GM19193 (cell line): ENCODE data around the gene MTA3.

Source experiments
- POLR2A ChIP-seq: IDR thresholded peaks from 4 replicates; pipeline ENCODE4 v1.6.1; 2011; ENCODE audit not compliant: insufficient read depth, insufficient read length; ENCODE audit errors: extremely low read depth

The MTA3 gene

DNA sequence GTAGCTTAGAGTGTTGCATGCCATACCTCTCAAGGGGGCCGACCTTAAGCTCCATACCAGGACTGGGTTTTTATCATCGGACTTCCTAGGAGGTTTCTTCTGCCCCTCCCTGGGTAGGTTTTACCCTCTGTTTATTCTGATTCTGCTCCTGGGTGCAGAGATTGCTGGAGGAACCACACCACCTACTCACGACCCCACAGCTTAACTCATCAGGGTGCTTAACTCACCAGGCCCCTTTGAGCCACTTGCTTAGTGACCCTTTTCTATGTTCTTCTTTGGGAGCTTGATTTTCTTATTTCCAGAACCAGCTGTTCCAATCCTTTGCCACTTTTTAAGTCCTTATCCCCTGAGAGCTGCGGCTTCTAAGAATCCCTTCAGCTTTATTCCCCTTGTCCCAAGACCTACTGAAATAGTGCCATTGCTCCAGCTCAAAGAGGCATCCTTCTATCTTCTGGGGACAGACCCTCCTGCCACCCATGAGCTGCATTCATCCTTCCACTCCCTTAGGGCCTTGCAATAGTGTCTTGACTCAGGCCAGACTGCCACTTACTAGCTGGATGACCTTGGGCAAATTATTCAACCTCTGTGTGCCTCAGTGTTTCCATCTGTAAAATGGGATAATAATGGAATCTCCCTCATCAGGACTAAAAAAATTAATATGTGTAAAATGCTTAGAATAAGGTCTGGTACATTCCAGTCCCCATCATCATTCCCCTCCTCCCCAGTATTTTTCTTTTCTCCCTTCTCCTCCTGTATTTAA is 189.7 kb downstream of the MTA3 start:
- TF ChIP-seq POLR2A: no peak

DNA sequence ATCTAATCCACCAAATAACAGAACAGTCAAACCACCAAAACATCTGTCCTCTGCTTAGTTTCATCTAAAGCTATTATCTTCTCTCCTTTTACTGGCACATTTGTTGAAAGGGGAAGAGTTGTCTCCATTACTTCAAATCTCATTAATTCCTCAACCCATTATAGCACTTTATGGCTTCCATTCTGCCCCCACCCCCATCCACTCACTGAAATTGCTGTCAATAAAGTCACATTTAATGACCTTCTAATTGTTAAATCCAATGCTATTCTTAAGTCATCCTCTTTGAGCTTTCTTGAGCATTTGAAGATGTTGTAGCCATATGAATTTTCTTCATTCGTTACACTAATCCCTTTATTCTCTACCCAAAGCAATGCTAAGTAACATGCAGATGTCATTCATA is 190.3 kb downstream of the MTA3 start:
- no peak for TF ChIP-seq POLR2A

DNA sequence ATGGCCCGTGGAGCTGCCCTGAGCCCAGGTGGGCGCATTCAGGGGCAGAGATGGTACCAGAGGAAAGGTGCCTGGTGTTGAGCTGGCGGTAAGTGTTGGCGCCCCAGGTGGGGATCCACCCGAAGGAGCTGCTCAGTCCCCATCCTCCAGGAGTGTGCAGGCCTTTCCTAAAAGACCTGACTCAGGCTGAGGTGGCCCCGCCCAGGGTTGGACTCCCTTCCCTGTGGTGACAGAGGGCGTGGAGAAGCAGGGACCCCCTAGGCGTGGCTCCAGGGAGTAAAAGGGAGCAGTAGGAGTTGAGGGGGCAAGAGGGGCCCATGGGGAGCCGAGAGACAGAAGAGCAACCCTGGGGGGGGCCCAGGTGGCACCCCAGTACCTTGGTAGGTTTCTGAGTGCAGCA is 193.1 kb downstream of the MTA3 start:
- TF ChIP-seq POLR2A: no peak

DNA sequence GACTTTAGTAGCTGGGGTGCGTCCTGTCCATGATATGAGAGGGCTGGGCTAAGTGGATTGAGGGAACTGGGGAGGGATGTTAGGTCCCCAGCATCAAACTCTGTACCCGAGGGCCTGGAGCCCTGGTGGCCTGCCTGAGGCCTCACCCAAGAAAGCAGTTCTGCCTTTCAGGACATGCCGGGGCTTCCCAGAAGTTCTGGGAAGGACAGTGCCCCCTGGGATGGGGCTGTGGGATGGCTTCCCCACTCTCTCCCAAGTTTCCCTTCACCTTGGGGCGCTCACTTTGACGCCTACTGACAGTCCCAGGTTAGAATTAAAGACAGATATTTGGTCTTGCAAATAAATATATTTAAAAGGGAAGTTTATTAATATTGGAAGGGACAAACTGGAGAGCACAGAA is 193.7 kb downstream of the MTA3 start:
- no peak for TF ChIP-seq POLR2A

DNA sequence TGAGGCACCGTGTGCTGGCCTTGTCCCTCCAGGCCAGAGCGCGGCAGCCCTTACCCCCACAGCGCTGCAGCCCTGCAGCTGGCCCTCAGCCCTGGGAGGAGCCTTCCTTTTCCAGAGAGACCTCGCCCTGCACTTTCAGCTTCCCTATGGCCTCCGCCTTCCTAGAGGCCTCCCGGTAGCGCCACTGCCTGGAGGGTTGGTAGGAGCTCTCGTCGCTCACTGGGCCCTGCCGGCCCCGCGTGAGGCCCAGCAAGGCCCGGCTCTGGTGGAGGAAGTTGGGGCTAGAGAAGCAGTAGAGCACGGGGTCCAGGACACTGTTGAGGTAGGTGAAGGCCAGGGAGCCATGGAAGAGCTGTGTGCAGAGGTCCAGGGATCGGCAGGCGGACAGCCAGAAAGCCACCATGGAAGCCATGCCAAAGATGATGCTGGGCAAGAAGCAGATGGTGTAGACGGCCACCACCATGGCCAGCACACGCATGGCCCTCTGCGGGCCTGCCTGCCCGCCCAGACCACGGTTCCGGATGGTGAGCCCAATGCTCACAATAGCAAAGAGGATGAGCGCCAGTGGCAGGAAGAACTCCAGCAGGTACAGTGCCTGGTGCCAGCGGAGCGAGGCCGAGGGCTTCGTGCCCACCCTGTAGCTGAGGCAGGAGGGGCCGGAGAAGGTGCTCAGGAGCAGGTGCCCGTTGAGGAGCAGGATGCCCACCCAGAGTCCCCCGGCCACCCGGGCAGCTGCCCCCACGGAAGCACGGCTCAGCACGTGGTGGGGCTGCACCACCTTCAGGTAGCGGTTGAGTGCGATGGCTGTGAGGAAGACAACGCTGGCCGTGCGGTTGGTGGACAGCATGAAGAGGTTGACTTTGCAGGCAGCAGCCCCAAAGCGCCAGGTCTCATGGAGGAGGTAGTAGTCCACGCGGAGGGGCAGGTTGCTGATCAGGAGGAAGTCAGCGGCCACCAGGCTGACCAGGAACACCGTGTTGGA is 194.7 kb downstream of the MTA3 start:
- no peak for TF ChIP-seq POLR2A

DNA sequence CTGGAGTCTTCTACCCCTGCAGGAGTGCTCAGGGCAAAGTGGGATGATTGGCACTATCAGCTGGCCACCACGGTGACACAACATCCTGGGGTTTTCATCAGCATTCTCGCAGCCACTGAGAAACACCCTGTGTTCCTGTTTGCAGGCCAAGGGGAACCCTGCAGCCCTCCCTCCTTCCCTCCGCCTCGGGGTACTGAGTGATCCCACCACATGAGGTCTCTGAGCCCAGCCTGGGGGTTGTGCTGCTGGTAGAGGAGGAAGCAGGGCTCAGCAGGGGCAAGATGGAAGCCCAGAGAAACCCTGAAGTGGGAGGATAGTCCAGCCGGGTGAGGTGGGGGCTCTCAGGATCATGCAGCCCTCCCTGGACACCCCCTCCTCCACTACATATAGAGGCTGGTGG is 195.7 kb downstream of the MTA3 start, which contains the start of gene OXER1:
Gene OXER1 (minus strand): TSS at position 40 of the 400 bp plus-strand sequence. CDS start 73 bp downstream, outside the sequence.
- no peak for TF ChIP-seq POLR2A

DNA sequence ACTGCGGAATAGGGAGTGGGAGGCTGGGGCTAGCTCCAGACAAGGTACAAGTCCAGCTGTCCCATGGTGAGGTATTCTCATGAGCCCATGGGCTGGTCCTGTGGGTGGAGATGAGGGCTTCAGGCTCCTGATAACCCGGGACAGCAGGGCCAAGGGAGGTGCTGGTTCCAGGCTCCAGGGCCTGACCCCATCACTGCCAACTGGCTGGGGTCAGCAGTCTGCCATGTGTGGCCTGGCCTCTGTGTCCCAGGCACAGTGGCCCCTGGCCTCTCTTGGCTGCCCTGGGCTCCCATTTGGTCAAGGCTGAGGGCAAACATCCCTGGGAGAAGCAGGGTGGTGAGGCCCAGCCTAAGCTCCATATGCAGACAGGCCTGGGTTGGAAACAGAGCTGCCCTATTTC is 196.5 kb downstream of the MTA3 start:
- no peak for TF ChIP-seq POLR2A

DNA sequence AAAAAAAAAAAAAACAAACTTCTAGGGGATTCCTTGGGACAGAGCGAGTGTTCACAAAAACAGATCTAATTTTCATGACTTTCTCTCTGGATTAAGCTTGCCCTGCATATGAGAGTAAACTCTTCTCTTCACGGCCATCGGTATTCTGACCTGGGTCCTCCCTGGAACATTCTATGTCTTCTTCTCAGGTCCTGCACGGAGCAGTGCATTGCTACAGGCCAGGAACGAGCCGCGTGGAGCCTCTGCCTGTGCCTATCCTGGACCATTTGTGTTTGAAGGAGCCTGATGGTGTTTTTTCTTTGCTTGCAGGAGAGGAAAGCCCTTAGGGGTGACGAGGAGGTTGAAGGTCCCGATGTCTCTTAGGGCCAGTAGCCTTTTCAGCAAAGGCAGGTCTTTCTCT is 197.3 kb downstream of the MTA3 start:
- no peak for TF ChIP-seq POLR2A

DNA sequence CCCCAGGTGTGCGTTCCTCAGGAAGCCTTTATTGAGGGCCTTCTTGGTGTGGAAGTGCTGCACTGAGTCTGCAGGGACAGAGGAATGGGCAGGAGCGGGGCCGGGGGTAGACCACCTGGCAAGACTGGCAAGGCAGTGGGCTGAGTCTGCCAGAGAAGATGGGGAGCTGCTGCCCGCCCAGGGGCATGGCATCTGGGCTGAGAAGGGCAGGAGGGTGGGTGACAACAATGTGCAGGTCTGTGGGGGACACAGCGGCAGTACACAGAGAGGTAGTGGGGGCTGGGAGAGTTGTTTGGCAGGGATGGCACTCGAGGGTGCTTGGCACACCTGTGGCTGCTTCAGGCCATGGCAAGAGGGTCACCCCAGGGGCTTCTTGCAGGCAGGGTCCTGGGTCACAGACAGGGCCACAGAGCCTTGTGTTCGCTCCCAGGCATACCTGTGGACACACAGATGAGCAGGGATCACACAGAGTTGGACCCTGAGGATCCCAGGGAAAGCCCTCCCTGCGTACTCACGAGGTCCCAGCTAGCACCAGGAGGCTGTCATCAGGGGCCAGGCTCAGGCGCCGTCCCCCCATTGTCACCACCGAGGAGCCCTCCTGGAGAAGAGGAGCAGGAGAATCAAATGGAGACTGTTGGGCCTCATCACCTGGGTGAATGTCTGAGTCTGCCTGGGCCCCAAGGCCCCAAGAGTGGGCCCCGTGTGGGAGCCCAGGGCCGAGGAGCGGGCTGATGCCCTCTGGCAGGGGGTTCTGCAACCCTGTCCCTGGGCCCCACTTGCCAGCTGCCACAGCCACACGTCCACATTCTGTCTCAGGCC is 198.9 kb downstream of the MTA3 start:
- TF ChIP-seq POLR2A: no peak

DNA sequence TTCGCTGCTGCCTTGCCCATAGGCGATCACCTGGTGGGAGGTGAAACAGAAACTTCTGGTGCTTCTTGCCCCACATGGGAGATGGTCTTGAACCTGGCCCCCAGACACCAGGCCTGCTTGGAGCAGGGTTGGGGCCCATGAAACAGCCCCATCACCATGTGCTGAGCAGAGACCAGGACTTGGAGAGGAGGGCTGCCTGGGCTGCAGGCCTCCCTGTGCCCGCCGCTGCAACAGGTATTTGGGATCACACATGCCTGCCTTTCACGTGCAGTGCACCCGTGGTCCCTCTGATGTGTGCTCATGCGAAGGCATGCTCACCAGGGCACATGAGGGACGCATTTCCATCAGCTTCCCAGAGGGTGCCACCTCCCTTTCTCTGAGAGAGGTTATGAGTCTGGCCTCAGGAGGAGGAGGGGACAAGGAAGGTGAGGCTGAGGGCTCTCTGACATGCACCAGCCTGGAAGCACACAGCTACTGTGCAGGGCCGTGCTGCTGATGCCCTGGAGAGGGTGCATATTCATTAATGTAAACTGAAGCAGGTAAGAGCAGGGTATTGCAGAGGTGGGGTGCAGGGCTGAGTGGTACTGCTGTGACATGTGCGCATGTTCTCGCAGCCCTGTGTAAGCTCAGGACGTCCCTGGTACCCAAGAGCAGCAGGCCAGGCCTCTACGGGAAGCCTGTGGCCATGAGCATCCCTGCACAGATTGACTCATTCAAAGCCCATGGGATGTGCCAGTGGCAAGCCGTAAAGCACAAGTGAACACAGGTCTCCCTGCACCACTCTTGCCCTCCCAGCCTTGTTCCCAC is 199.7 kb downstream of the MTA3 start:
- no peak for TF ChIP-seq POLR2A

DNA sequence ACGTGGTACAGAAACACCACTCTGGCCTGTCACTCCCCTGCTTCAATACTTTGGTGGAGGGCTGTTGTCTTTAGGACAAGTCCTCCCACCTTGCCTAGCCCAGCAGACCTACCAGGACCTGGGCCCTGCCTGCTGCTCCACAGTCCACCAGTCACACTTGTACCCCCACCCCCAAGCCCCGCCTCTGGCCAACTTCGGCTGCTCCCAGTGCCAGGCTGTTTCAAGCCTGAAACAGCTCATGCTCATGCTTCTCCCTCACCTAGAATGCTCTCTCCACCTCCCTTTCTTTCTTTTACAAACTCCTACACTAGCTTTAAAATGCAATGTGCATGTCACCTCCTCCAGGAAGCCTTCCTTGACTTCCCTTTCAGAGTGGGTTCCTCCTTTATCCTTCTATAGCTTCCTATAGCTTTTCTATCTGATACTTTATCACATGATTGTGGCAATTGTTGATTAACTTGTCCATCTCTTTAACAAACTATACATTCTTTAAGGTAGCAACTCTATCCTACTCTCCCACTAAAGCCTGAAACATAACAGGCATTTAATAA is 200.3 kb downstream of the MTA3 start:
- TF ChIP-seq POLR2A: no peak

DNA sequence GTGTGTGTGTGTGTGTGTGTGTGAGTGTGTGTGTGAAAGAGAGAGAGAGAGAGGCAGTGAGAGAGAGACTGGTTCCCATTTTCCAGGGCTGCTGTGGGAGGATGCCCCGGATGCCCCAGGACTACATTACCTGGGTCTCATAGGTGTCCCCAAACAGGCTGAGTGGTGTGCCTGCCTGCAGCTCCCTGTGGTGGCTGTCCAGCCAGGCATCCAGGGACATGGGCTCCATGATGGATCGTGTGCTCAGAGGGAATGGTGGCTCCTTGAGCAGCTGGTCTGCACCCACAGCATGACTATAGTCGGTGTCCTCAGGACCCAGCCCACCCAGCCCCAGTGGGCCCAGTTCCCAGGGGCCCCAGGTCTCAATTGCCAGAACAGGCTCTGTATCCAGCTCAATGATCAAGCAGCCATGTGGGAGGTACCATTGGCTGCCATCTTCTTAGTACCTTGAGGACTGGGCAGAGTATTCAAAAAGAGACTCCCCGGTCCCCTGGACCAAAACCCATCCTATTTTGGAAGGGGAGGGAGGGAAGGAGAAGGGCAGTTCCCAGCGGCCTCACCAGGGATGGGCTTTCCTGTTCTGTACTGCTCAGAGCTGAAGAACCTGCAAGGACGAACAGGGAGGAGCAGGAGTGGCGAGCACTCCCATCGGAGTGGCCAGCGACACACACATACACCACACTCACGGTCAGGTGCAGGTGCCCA is 201.3 kb downstream of the MTA3 start:
- TF ChIP-seq POLR2A: no peak
